H9 (cell line): ENCODE measurements around the gene SNX33. TPM values are rescaled to one million over a fixed set of nuclear protein-coding genes. Genes with fewer than 3 reads are reported as not detected.

ENCODE experiments used
- DNase-seq: peaks from one replicate; pipeline ENCODE4 v3.0.0-alpha.2; 2017
- H2AFZ ChIP-seq: one replicate; pipeline ENCODE4 v1.6.1; 2013; ENCODE audit warnings: mild to moderate bottlenecking, low read length, control low read depth, moderate library complexity
- H2AK5ac ChIP-seq: 2 replicates; pipeline ENCODE4 v1.6.1; 2013; ENCODE audit warnings: low read length, control low read depth, mixed read lengths; ENCODE audit not compliant: insufficient read length
- H2BK120ac ChIP-seq: one replicate; pipeline ENCODE4 v1.6.1; 2013; ENCODE audit warnings: low read depth, mild to moderate bottlenecking, low read length, control low read depth, inconsistent platforms; ENCODE audit not compliant: poor library complexity, severe bottlenecking
- H2BK12ac ChIP-seq: 2 replicates; pipeline ENCODE4 v1.6.1; 2013; ENCODE audit warnings: low read length, control low read depth, mixed read lengths, low read depth; ENCODE audit not compliant: insufficient read length
- H2BK15ac ChIP-seq: 2 replicates; pipeline ENCODE4 v1.6.1; 2013; ENCODE audit warnings: low read depth, low read length, control low read depth
- H2BK20ac ChIP-seq: one replicate; pipeline ENCODE4 v1.6.1; 2013; ENCODE audit warnings: low read depth, mild to moderate bottlenecking, low read length, control low read depth, inconsistent platforms; ENCODE audit not compliant: poor library complexity, severe bottlenecking
- H2BK5ac ChIP-seq: 2 replicates; pipeline ENCODE4 v1.6.1; 2013; ENCODE audit warnings: low read length, control low read depth, mixed read lengths; ENCODE audit not compliant: insufficient read length
- H3K14ac ChIP-seq: 2 replicates; pipeline ENCODE4 v1.6.1; 2013; ENCODE audit warnings: low read length, control low read depth; ENCODE audit not compliant: insufficient read depth
- H3K18ac ChIP-seq: 2 replicates; pipeline ENCODE4 v1.6.1; 2013; ENCODE audit warnings: low read depth, mild to moderate bottlenecking, mixed read lengths, low read length, control low read depth; ENCODE audit not compliant: insufficient read length
- H3K23ac ChIP-seq: 2 replicates; pipeline ENCODE4 v1.6.1; 2013; ENCODE audit warnings: low read length, control low read depth, mixed read lengths, low read depth; ENCODE audit not compliant: insufficient read length
- H3K23me2 ChIP-seq: 2 replicates; pipeline ENCODE4 v1.6.1; 2013; ENCODE audit warnings: low read depth, mild to moderate bottlenecking, mixed read lengths, low read length, control low read depth; ENCODE audit not compliant: insufficient read length, poor library complexity, severe bottlenecking
- H3K27ac ChIP-seq: 2 replicates; pipeline ENCODE4 v1.5.1; 2013; ENCODE audit warnings: low read length, control low read depth, mixed read lengths, low read depth; ENCODE audit not compliant: insufficient read length
- H3K27me3 ChIP-seq: 2 replicates; pipeline ENCODE4 v1.6.1; 2013; ENCODE audit warnings: low read length, control low read depth, inconsistent platforms; ENCODE audit not compliant: insufficient read depth
- H3K4ac ChIP-seq: 2 replicates; pipeline ENCODE4 v1.6.1; 2013; ENCODE audit warnings: low read depth, mild to moderate bottlenecking, control low read depth, inconsistent platforms, low read length, moderate library complexity
- H3K4me1 ChIP-seq: 2 replicates; pipeline ENCODE4 v1.6.1; 2013; ENCODE audit warnings: low read length, control low read depth, inconsistent platforms; ENCODE audit not compliant: insufficient read depth
- H3K4me2 ChIP-seq: 2 replicates; pipeline ENCODE4 v1.6.1; 2013; ENCODE audit warnings: low read length, control low read depth, mixed read lengths; ENCODE audit not compliant: insufficient read length, insufficient read depth
- H3K56ac ChIP-seq: 2 replicates; pipeline ENCODE4 v1.6.1; 2013; ENCODE audit warnings: low read depth, mild to moderate bottlenecking, mixed read lengths, low read length, control low read depth; ENCODE audit not compliant: insufficient read length
- H3K79me1 ChIP-seq: 2 replicates; pipeline ENCODE4 v1.6.1; 2013; ENCODE audit warnings: low read depth, mild to moderate bottlenecking, moderate library complexity, low read length, control low read depth, inconsistent platforms; ENCODE audit not compliant: insufficient read depth, poor library complexity, severe bottlenecking
- H3K79me2 ChIP-seq: 2 replicates; pipeline ENCODE4 v1.6.1; 2013; ENCODE audit warnings: low read length, control low read depth, inconsistent platforms; ENCODE audit not compliant: insufficient read depth
- H3K9ac ChIP-seq: 2 replicates; pipeline ENCODE4 v1.6.1; 2013; ENCODE audit warnings: low read length, control low read depth, mixed read lengths; ENCODE audit not compliant: insufficient read length; ENCODE audit errors: extremely low read depth
- H3K9me3 ChIP-seq: one replicate; pipeline ENCODE4 v1.6.1; 2013; ENCODE audit warnings: low read depth, low read length, inconsistent platforms; ENCODE audit not compliant: control insufficient read depth
- H3T11ph ChIP-seq: one replicate; pipeline ENCODE4 v1.6.1; 2013; ENCODE audit warnings: mild to moderate bottlenecking, low read length, control low read depth, inconsistent platforms
- H4K20me1 ChIP-seq: one replicate; pipeline ENCODE4 v1.6.1; 2013; ENCODE audit not compliant: control insufficient read depth, insufficient read length, insufficient read depth
- H4K5ac ChIP-seq: 2 replicates; pipeline ENCODE4 v1.6.1; 2013; ENCODE audit warnings: low read depth, mild to moderate bottlenecking, mixed read lengths, low read length, control low read depth; ENCODE audit not compliant: insufficient read length
- H4K8ac ChIP-seq: replicated peaks from 2 replicates; pipeline ENCODE4 v1.6.1; 2013; ENCODE audit warnings: low read length, control low read depth, mixed read lengths, low read depth; ENCODE audit not compliant: insufficient read length
- H4K91ac ChIP-seq: 2 replicates; pipeline ENCODE4 v1.6.1; 2013; ENCODE audit warnings: low read depth, mild to moderate bottlenecking, moderate library complexity, mixed read lengths, low read length, control low read depth; ENCODE audit not compliant: insufficient read length
- H3K27ac Mint-ChIP-seq, 3 experiments: 2 replicates in 2 of 3; 3 replicates in 1 of 3; pipeline ENCODE4 v1.8.0; 2020 to 2021; ENCODE audit warnings: mixed read lengths in 3 of 3, mild to moderate bottlenecking in 1 of 3, moderate library complexity in 1 of 3
- H3K27me3 Mint-ChIP-seq: 2 replicates; pipeline ENCODE4 v1.8.0; 2021; ENCODE audit warnings: low read depth, mild to moderate bottlenecking, moderate library complexity, mixed read lengths
- H3K36me3 Mint-ChIP-seq, 3 experiments: 2 replicates in 2 of 3; 3 replicates in 1 of 3; pipeline ENCODE4 v1.8.0; 2020 to 2021; ENCODE audit warnings: low read depth in 3 of 3, mixed read lengths in 3 of 3; ENCODE audit not compliant: insufficient read depth in 1 of 3
- H3K4me1 Mint-ChIP-seq, 2 experiments: 2 replicates each; pipeline ENCODE4 v1.8.0; 2020; ENCODE audit warnings: mixed read lengths in 2 of 2
- H3K4me3 Mint-ChIP-seq, 2 experiments: 2 replicates in 1 of 2; 3 replicates in 1 of 2; pipeline ENCODE4 v1.8.0; 2020 to 2021; ENCODE audit warnings: mild to moderate bottlenecking in 2 of 2, mixed read lengths in 2 of 2, moderate library complexity in 1 of 2
- H3K9me3 Mint-ChIP-seq, 2 experiments: 2 replicates in 1 of 2; 3 replicates in 1 of 2; pipeline ENCODE4 v1.8.0; 2020; ENCODE audit warnings: mild to moderate bottlenecking in 2 of 2, mixed read lengths in 2 of 2, moderate library complexity in 1 of 2
- CTCF ChIP-seq: fragments of 200-600 bp; sonication (generic); conservative IDR thresholded peaks from 3 replicates; pipeline ENCODE4 v1.8.0; 2021; ENCODE audit warnings: antibody characterized with exemption, mild to moderate bottlenecking
- WGBS: extraction: QIAGEN DNeasy Blood & Tissue Kit; methylation state at CpG from one replicate; pipeline ENCODE4 v1.1.7; 2013; ENCODE audit warnings: missing lambda C conversion rate, low lambda C conversion rate, mixed read lengths; ENCODE audit not compliant: insufficient read length; ENCODE audit errors: extremely low coverage; 5-methylcytosine and 5-hydroxymethylcytosine counted together
- total RNA-seq: library from RNA; stranded (reverse); gene quantifications from 2 replicates; pipeline ENCODE4 v1.2.1, GENCODE V29; 2021

SNX33 gene
- total RNA-seq, 1 experiment from 2014 or later: 17.7 TPM

- Histone ChIP-seq H2BK20ac (no peak overlapping the region), H4K20me1 (no peaks in the 10 kb centered on the region), H3T11ph (no peak overlapping the region), H3K27ac (no peak overlapping the region), H4K8ac (no peak overlapping the region), H2AK5ac (no peak overlapping the region), H2AFZ (no peak overlapping the region), H3K56ac (no peak overlapping the region), H2BK5ac (no peak overlapping the region), H2BK15ac (no peak overlapping the region), H3K79me2 (no peaks in the 10 kb centered on the region), H3K4me1 (no peaks in the 10 kb centered on the region), H3K79me1 (no peaks in the 10 kb centered on the region), H3K9me3 (no peaks in the 10 kb centered on the region), H3K23me2 (no peaks in the 10 kb centered on the region), H2BK12ac (no peak overlapping the region), H3K23ac (no peak overlapping the region), H4K91ac (no peak overlapping the region), H3K14ac (no peak overlapping the region), H2BK120ac (no peak overlapping the region), H3K4me2 (no peak overlapping the region), H3K4ac (no peak overlapping the region), H3K9ac (no peak overlapping the region), H4K5ac (no peak overlapping the region), H3K18ac (no peak overlapping the region), H3K27me3 (no peaks in the 10 kb centered on the region)
- TF ChIP-seq CTCF: no peak
- H3K36me3 Mint-ChIP-seq: no peaks in the 10 kb centered on the region
- no peak for DNase-seq
- peak overlapping the region in 1 of 2 experiments; percentile 32; a peak in 1 of 5 replicates for H3K4me3 Mint-ChIP-seq
- H3K9me3 Mint-ChIP-seq: no peaks in the 10 kb centered on the region
- H3K4me1 Mint-ChIP-seq: peaks cover 17 to 35% of the 10 kb centered on the region in 2 experiments
- no peak overlapping the region for H3K27ac Mint-ChIP-seq
- H3K27me3 Mint-ChIP-seq: peaks cover 5% of the 10 kb centered on the region
- no CpG with 5 or more reads among the region's 40 CpGs for WGBS
Observed at GRCh38 chr15:75682181-75683135, 34.7 kb downstream of the SNX33 start.
